HTERT RPE-1 (cell line): Measurements from ENCODE around the gene U2AF2.

Experiments
- in situ Hi-C: fragments of 300-500 bp; cut with MboI; formaldehyde crosslinking; loops from 4 replicates; pipeline ENCODE4 v1.14.3; 2020; ENCODE audit warnings: low sequenced_read_pairs

Gene U2AF2

DNA sequence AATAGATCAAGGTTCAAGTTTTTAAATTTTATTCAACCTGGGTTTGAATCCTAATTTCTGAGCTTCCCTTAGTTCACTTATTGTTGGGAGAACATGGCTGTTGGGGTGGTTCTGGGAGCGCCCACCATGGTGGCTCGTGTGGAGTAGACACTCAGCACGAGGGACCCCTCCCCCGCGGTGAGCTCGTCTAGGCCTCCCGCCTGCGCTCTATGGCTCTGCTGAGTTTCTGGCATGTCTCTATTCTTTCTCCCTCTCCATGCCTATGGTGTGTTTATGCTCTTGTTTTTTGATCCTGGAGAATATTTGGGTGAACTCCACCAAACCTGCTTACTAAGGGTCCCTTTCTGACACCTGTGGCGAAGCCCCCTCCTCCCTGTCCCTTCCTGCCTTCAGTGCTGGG lies 18.6 kb downstream of the U2AF2 start:
- in situ Hi-C loops = no loop called here

DNA sequence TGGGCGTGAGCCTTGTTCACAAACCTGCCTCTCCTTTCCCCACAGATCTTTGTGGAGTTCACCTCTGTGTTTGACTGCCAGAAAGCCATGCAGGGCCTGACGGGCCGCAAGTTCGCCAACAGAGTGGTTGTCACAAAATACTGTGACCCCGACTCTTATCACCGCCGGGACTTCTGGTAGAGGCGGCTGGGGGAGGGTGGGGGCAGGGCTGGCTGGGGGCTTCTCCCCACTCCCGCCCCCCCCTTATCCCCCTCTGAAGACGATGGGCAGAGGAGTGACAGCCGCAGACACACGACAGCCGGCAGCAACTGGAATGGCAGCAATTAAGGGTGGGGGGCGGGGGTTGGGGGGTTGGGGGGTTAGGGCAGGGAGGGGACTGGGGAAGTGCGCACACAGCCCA lies 19.1 kb downstream of the U2AF2 start:
- in situ Hi-C loops = no loop called here

- in situ Hi-C loops = no loop called here
These were observed 19.6 kb downstream of the U2AF2 start for GRCh38 chr19:55674459-55674840.

GRCh38 chr19:55674841-55675660 lies 20.2 kb downstream of the U2AF2 start, which contains the start of gene EPN1:
Gene EPN1, plus strand, starts transcription at chr19:55675226. Its CDS starts 3,402 bp downstream, at chr19:55678628.
- in situ Hi-C loops = no loop called here

- in situ Hi-C loops = no loop called here
These were observed 21.0 kb downstream of the U2AF2 start for GRCh38 chr19:55675661-55676354.

- in situ Hi-C loops = no loop called here
These were observed 21.5 kb downstream of the U2AF2 start for GRCh38 chr19:55676383-55676782.

- in situ Hi-C loops = no loop called here
These were observed 22.2 kb downstream of the U2AF2 start for GRCh38 chr19:55676889-55677505.

DNA sequence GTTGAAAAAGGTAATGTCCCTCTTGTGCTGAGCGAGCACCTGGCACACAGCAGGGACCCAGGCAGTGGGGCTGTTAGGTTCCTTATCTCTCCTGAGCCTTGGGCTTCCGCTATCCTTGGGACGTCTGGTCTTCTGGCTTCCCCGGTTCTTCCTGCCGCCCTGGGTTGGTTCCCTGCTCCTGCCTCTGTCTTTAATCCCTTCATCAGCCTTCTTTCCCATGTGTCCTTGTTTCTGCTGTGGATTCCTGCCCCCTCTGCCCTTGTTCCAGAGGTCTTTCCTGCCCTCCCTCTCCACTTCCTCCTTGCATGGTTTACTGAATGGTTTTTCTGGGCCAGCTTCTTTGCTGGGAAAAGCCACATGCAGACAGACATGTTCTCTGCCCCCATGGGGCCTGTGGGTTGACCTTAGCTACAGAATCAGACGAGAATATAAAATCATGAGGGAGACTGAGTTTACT lies 22.8 kb downstream of the U2AF2 start:
- in situ Hi-C loops = no loop called here

DNA sequence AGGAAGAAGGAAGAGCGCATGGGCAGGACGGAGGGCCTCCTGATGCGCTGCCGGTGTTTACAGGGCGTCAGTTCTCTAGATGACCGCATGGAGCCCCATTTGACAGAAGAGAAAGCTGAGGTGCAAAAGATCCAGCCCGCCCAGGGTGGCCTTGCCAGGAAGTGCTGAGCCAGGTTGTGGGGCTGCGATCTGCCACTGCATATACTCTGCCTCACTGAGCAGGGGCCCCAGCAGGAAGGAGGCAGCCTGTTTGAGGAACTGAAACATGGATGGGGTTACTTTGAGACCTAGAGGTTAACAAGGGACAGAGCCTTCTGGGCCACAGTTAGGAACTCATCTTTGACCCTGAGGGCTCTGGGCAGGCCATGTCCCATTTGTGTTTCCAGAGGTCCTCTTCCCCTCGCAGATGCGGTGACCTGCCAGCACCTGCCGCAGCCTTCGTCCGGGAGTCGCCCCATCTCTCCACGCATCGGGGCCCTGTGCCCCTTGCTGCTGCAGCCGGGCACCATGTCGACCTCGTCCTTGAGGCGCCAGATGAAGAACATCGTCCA lies 23.4 kb downstream of the U2AF2 start:
- in situ Hi-C loops = no loop called here

- in situ Hi-C loops = no loop called here
These were observed 24.8 kb downstream of the U2AF2 start for GRCh38 chr19:55679343-55680257.

DNA sequence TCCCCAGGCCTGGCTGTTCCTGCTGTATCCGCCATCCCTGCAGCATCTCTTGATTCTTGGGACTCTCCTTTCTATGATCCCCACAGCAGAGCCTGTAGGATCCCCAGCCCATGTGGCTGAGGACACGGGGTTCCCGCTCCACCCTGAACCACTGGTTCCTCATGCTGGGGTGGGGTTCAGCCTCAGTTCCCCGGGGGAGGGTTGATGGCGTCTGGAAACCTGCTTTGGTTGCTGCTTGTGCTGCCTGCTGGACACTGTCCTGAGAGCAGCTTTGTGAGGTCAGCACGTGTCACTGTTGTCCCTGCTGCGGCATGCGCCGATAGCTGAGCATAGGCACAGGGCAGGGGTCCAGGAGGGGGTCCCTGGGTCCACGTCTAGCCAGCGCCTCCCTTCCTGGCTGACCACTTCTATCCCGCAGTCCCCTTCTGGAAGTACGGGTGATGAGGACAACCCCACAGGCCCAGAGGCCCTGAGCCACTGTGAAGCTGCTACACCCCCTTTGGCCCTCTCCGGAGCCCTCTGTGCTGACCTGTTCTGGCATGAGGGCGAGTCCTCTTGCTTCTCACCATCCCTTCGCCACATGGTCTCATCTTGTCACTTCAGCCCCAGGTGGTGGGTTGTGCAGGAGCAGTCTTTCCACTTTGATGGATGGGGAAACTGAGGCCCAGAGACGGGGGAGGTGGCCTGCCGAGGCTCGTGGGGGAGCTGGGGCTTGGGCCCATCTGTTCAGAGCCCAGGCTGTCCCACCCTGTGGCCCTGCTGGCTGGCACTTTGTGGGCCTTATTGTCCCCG lies 25.7 kb downstream of the U2AF2 start:
- in situ Hi-C loops = no loop called here

DNA sequence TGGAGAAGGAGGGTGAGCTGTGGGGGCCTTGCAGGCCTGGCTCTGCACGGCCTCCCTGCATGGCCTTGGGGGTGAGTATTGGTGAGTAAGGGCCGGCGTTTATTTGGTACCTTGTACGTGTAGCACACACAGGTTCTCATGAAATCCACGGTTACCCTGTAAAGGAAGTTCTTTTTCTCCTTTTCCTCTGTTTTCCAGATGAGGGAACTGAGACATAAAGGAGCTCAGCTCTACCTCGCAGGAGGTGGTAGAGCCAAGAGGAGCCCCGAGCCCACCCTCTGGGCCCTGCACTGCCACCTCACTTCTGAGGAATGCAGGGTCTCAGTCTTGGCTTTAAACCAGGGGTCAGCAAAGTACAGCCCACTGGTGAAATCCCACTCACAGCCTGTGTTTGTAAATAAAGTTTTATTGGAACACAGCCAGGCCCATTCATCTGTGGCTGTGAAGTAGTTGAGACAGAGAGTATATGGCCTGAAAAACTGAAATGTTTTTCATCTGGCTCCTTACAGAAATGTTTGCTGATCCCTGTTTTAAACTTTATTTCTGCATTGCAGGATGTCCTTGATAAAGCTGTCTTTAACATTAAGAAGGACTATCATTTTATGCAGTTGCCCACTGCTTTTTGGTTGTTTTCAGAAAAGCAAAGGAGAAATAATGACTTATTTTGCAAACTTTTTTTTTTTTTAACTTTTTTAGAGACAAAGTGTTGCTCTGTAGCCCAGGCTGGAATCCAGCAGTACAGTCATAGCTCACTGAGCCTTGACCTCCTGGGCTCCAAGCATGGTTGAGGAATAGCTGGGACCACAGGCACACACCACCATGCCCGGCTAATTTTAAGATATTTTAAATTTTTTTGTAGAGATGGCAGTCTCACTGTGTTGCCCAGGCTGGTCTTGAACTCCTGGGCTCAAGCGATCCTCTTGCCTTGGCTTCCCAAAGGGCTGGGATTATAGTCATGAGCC lies 26.6 kb downstream of the U2AF2 start:
- in situ Hi-C loops = no loop called here

GRCh38 chr19:55683449-55684261 lies 28.8 kb downstream of the U2AF2 start:
- in situ Hi-C loops = no loop called here

GRCh38 chr19:55684946-55685681 lies 30.3 kb downstream of the U2AF2 start:
- in situ Hi-C loops = no loop called here

GRCh38 chr19:55685776-55686175 lies 30.9 kb downstream of the U2AF2 start:
- in situ Hi-C loops = no loop called here

DNA sequence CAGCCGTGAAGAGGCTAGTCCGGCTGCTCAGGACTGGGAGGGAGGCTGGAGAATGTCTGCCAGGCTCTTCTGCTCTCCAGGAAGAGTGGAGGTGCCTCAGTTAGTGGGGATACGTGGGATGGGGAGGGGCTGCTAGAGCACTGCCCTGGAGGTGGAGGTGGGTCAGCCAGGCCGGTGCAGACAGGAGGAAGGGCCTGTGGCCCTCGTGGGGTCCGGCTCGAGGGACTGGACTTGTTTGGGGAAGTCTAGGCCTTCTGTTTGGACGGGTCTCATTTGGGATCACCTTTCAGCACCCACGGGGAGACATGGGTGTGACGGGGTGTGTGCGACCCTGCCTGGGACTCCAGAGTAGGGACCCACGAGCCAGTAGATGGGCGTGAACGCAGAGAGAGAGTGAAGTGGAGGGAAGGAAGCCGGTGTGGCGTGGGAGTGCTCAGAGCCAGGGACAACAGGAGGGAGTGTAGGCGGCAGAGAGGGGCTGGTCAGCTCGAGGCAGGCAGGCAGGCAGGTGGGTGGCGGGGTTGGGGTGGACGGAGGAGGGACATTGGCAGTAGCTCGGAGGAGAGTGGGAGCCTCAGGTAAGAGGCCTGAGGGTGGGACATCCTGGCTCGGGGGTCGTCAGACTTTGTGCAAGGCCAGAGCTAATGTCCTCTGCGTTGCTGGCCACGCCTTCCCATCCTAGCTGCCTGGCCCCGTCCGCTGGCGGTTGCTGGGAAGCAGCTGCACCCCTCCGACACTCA lies 31.6 kb downstream of the U2AF2 start:
- in situ Hi-C loops = no loop called here
